PFSK-1 (cell line): Measurements from ENCODE around the gene VENTX.

Source experiments
- POLR2AphosphoS5 ChIP-seq: IDR thresholded peaks from 2 replicates; pipeline ENCODE4 v1.6.1; 2012; ENCODE audit warnings: low read depth, mild to moderate bottlenecking, control low read depth, low read length, moderate library complexity
- SIN3A ChIP-seq: IDR thresholded peaks from 2 replicates; pipeline ENCODE4 v1.6.1; 2012; ENCODE audit warnings: mild to moderate bottlenecking, low read length, moderate library complexity, borderline replicate concordance; ENCODE audit not compliant: insufficient read depth

- TF ChIP-seq POLR2AphosphoS5, result no peak
- no peak for TF ChIP-seq SIN3A
These were observed 8.6 kb downstream of the VENTX start for GRCh38 chr10:133246236-133246626.
